Liver (tissue), 9 donors: Measurements from ENCODE around the gene ENTPD8. TPM values are rescaled to one million over a fixed set of nuclear protein-coding genes. Genes with fewer than 3 reads are reported as not detected.

Source experiments
- DNase-seq: peaks from one replicate; pipeline ENCODE4 v3.0.0-alpha.2; 2017; ENCODE audit warnings: low spot score
- H3K27ac ChIP-seq, 2 donors: one replicate each; pipeline ENCODE4 v1.7.0; 2013; ENCODE audit warnings: inconsistent platforms in 2 of 2, low read length in 2 of 2, control low read depth in 1 of 2, low read depth in 1 of 2, mild to moderate bottlenecking in 1 of 2
- H3K27me3 ChIP-seq, 4 donors: one replicate each; pipeline versions ENCODE4 v1.6.1 to v1.7.0; 2013; ENCODE audit warnings: low read length in 3 of 4, inconsistent platforms in 1 of 4, mild to moderate bottlenecking in 1 of 4, moderate library complexity in 1 of 4; ENCODE audit not compliant: control insufficient read depth in 4 of 4, insufficient read depth in 4 of 4
- H3K36me3 ChIP-seq, 4 donors: one replicate each; pipeline versions ENCODE4 v1.6.1 to v1.7.0; 2013; ENCODE audit warnings: low read length in 3 of 4, mild to moderate bottlenecking in 3 of 4, low read depth in 1 of 4, moderate library complexity in 1 of 4; ENCODE audit not compliant: control insufficient read depth in 4 of 4, insufficient read depth in 3 of 4
- H3K4me1 ChIP-seq, 4 donors: one replicate each; pipeline versions ENCODE4 v1.6.1 to v1.7.0; 2013; ENCODE audit warnings: low read length in 3 of 4, mild to moderate bottlenecking in 3 of 4, moderate library complexity in 1 of 4; ENCODE audit not compliant: control insufficient read depth in 4 of 4, insufficient read depth in 4 of 4
- H3K4me3 ChIP-seq, 3 donors: one replicate each; pipeline versions ENCODE4 v1.6.1 to v1.7.0; 2013; ENCODE audit warnings: low read length in 3 of 3, control low read depth in 1 of 3, low read depth in 1 of 3, mild to moderate bottlenecking in 1 of 3
- H3K9ac ChIP-seq, 2 donors: one replicate each; pipeline ENCODE4 v1.7.0; 2013; ENCODE audit warnings: low read length in 2 of 2, mild to moderate bottlenecking in 2 of 2, moderate library complexity in 2 of 2, control low read depth in 1 of 2, low read depth in 1 of 2
- H3K9me3 ChIP-seq, 4 donors: one replicate each; pipeline versions ENCODE4 v1.6.1 to v1.7.0; 2013; ENCODE audit warnings: low read length in 3 of 4; ENCODE audit not compliant: control insufficient read depth in 4 of 4
- EGR1 ChIP-seq, 2 donors: IDR thresholded peaks; 2 replicates each; pipeline ENCODE4 v1.6.1; 2016 to 2018; ENCODE audit warnings: antibody characterized with exemption in 2 of 2, low read depth in 2 of 2
- GABPA ChIP-seq, 2 donors: IDR thresholded peaks in 1 of 2; conservative IDR thresholded peaks in 1 of 2; 2 replicates each; pipeline ENCODE4 v1.6.1; 2016; ENCODE audit warnings: antibody characterized with exemption in 2 of 2, mild to moderate bottlenecking in 1 of 2, moderate library complexity in 1 of 2
- HNF4A ChIP-seq, 2 donors: conservative IDR thresholded peaks; 2 replicates each; pipeline ENCODE4 v1.6.1; 2016; ENCODE audit warnings: antibody characterized with exemption in 2 of 2, mild to moderate bottlenecking in 2 of 2
- HNF4G ChIP-seq: IDR thresholded peaks from 2 replicates; pipeline ENCODE4 v1.6.1; 2016; ENCODE audit warnings: antibody characterized with exemption
- JUND ChIP-seq, 2 donors: IDR thresholded peaks; 2 replicates each; pipeline ENCODE4 v1.6.1; 2016; ENCODE audit warnings: antibody characterized with exemption in 2 of 2
- RXRA ChIP-seq, 2 donors: IDR thresholded peaks; 2 replicates each; pipeline ENCODE4 v1.6.1; 2017 to 2018; ENCODE audit warnings: antibody characterized with exemption in 2 of 2, mild to moderate bottlenecking in 1 of 2
- SP1 ChIP-seq: IDR thresholded peaks from 2 replicates; pipeline ENCODE4 v1.6.1; 2018; ENCODE audit warnings: antibody characterized with exemption, mild to moderate bottlenecking
- TAF1 ChIP-seq: conservative IDR thresholded peaks from 2 replicates; pipeline ENCODE4 v1.6.1; 2016; ENCODE audit warnings: antibody characterized with exemption, mild to moderate bottlenecking
- YY1 ChIP-seq: IDR thresholded peaks from 2 replicates; pipeline ENCODE4 v1.6.1; 2016; ENCODE audit warnings: antibody characterized with exemption, mild to moderate bottlenecking
- WGBS: extraction: QIAGEN DNeasy Blood & Tissue Kit; methylation state at CpG from one replicate; pipeline ENCODE4 v1.1.7; 2013; 5-methylcytosine and 5-hydroxymethylcytosine counted together
- polyA plus RNA-seq, 2 donors: library from polyadenylated mRNA; stranded (reverse) in 1 of 2; unstranded in 1 of 2; fragments of 200-250 nt in 1 of 2; fragments of >200 nt in 1 of 2; fragmentation: Nextera tagmentation in 1 of 2; extraction: Ambion mirVana in 1 of 2; gene quantifications; one replicate each; pipeline versions ENCODE4 v1.2.1 to v1.2.3, GENCODE V29; 2013 to 2015
- total RNA-seq, 2 donors: library from RNA; depleted of rRNA; stranded (reverse); fragments of >200 nt; gene quantifications; one replicate each; pipeline ENCODE4 v1.2.3, GENCODE V29; 2014
- TF ChIP-seq, protein P1 (sequence below): fragments of 150-350 bp; IDR thresholded peaks from 2 replicates; pipeline ENCODE4 v1.5.1; 2017; ENCODE audit warnings: improper control_type of control experiment, low read depth, low read length; ENCODE audit not compliant: missing input control
- TF ChIP-seq, protein P2 (sequence below): IDR thresholded peaks from 2 replicates; pipeline ENCODE4 v1.6.1; 2016; ENCODE audit warnings: antibody characterized with exemption, mild to moderate bottlenecking
- TF ChIP-seq, protein P3 (sequence below): IDR thresholded peaks from 2 replicates; pipeline ENCODE4 v1.6.1; 2016; ENCODE audit warnings: antibody characterized with exemption
- TF ChIP-seq, protein P4 (sequence below): IDR thresholded peaks from 2 replicates; pipeline ENCODE4 v1.6.1; 2016; ENCODE audit warnings: antibody characterized with exemption
- donor health status: healthy.
- donor health status: healthy.
- donor health status: healthy.
- donor health status: healthy.
- donor health status: healthy.

The ENTPD8 gene
- total and polyA plus RNA-seq, 4 donors = 1.6 to 6.2 (median 4.9) TPM

DNA sequence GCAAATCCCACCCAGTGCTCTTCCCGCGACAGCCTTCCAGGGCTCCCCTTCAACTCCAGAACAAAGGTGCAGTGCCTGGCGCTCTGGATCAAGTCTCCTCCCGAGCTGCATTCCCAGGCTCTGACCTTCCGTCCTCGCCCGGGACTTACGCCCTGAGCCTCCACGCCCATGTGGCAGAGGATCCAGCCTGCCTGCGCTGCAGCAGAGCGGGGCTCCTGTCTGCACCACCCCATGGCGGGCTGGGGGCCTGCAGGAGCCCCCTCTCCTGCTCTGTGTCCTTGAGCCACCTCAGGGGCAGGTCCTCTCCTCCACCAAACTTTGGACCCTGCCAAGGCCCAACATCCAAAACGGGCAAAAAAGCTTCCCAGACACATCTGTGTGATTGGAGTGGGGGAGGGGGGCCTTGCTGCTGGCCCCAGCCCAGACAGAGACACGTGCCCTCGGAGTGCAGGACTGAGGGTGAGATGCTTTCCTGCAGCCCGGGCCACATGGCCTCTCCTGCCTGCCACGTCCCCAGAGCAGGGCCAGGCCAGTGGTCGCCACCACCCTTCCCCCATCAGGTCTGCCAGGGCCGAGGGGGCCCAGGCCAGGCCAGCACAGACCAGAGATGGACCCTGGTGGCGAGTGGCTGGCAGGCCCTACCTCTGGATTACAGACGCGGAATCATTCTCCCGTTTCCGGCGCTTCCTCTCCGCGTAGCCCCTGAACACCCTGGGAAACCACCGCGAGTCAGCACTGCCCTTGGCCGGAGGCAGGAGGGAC, 13.6 kb upstream of the ENTPD8 start:
- Histone ChIP-seq H3K36me3 (peaks cover 0 to 4% (median 1%) of the 10 kb centered on the region in 4 donors), H3K27ac (peak overlapping the region; percentile 90 to 92), H3K27me3 (no peaks in the 10 kb centered on the region), H3K9ac (peak overlapping the region; percentile 35 to 74), H3K4me1 (peaks cover 24 to 53% (median 38%) of the 10 kb centered on the region in 4 donors), H3K4me3 (peak overlapping the region; percentile 2 to 58 (median 25)), H3K9me3 (no peaks in the 10 kb centered on the region)
- 43% methylated on average over 30 of the region's 30 CpGs for WGBS
- TF ChIP-seq, protein P1, sequence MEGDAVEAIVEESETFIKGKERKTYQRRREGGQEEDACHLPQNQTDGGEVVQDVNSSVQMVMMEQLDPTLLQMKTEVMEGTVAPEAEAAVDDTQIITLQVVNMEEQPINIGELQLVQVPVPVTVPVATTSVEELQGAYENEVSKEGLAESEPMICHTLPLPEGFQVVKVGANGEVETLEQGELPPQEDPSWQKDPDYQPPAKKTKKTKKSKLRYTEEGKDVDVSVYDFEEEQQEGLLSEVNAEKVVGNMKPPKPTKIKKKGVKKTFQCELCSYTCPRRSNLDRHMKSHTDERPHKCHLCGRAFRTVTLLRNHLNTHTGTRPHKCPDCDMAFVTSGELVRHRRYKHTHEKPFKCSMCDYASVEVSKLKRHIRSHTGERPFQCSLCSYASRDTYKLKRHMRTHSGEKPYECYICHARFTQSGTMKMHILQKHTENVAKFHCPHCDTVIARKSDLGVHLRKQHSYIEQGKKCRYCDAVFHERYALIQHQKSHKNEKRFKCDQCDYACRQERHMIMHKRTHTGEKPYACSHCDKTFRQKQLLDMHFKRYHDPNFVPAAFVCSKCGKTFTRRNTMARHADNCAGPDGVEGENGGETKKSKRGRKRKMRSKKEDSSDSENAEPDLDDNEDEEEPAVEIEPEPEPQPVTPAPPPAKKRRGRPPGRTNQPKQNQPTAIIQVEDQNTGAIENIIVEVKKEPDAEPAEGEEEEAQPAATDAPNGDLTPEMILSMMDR = no peak
- TF ChIP-seq HNF4A (conservative IDR thresholded peaks at IDR 0.05) (peak; percentile 79 to 81), SP1 (peak; percentile 82), RXRA (IDR thresholded peaks at IDR 0.05) (peak; percentile 65 to 67), YY1 (peak; percentile 24), GABPA (IDR thresholded peaks at IDR 0.05 in 1 of 2, conservative IDR thresholded peaks at IDR 0.05 in 1 of 2) (peak in 1 of 2 donors; percentile 6), JUND (IDR thresholded peaks at IDR 0.05) (no peak)
- TF ChIP-seq, protein P2, sequence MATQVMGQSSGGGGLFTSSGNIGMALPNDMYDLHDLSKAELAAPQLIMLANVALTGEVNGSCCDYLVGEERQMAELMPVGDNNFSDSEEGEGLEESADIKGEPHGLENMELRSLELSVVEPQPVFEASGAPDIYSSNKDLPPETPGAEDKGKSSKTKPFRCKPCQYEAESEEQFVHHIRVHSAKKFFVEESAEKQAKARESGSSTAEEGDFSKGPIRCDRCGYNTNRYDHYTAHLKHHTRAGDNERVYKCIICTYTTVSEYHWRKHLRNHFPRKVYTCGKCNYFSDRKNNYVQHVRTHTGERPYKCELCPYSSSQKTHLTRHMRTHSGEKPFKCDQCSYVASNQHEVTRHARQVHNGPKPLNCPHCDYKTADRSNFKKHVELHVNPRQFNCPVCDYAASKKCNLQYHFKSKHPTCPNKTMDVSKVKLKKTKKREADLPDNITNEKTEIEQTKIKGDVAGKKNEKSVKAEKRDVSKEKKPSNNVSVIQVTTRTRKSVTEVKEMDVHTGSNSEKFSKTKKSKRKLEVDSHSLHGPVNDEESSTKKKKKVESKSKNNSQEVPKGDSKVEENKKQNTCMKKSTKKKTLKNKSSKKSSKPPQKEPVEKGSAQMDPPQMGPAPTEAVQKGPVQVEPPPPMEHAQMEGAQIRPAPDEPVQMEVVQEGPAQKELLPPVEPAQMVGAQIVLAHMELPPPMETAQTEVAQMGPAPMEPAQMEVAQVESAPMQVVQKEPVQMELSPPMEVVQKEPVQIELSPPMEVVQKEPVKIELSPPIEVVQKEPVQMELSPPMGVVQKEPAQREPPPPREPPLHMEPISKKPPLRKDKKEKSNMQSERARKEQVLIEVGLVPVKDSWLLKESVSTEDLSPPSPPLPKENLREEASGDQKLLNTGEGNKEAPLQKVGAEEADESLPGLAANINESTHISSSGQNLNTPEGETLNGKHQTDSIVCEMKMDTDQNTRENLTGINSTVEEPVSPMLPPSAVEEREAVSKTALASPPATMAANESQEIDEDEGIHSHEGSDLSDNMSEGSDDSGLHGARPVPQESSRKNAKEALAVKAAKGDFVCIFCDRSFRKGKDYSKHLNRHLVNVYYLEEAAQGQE = peak; percentile 27
- no peak for DNase-seq

DNA sequence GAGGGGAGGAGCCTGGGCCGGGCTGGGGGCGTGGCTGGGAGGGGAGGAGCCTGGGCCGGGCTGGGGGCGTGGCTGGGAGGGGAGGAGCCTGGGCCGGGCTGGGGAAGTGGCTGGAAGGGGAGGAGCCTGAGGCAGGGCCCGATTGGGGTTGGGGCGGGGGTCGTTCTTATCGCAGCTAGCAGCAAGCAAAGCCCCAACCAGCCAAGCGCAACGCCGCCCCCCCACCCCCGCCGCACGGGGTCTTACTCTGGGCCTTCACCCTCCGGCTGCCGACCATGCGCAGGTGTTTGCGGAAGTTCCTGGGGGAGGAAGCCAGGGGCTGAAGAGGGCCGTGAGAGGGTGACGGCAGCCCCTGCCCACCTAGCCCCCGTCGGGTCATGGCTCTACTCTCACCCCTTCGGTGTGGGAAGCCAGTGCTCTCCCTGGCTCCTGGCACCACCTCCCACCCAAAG, 13.0 kb upstream of the ENTPD8 start:
- peak overlapping the region; percentile 2 to 58 (median 25) for H3K4me3 ChIP-seq
- peaks cover 20 to 53% (median 36%) of the 10 kb centered on the region in 4 donors for H3K4me1 ChIP-seq
- peak overlapping the region; percentile 90 to 92 for H3K27ac ChIP-seq
- peak; percentile 59 for DNase-seq
- H3K9ac ChIP-seq = peak overlapping the region; percentile 35 to 74
- WGBS = 10% methylated on average over 22 of the region's 24 CpGs
- H3K36me3 ChIP-seq = peaks cover 0 to 5% (median 2%) of the 10 kb centered on the region in 4 donors
- TF ChIP-seq, protein P3, sequence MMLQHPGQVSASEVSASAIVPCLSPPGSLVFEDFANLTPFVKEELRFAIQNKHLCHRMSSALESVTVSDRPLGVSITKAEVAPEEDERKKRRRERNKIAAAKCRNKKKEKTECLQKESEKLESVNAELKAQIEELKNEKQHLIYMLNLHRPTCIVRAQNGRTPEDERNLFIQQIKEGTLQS = no peak
- TF ChIP-seq TAF1 = no peak
- TF ChIP-seq, protein P1 = no peak
- TF ChIP-seq SP1 = no peak
- no peak for TF ChIP-seq HNF4G
- no peak for TF ChIP-seq EGR1 (IDR thresholded peaks at IDR 0.05; ENCODE audit: low read depth in 2 of 2)
- no peak for TF ChIP-seq RXRA (IDR thresholded peaks at IDR 0.05)
- TF ChIP-seq, protein P4, sequence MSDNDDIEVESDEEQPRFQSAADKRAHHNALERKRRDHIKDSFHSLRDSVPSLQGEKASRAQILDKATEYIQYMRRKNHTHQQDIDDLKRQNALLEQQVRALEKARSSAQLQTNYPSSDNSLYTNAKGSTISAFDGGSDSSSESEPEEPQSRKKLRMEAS = no peak
- no peaks in the 10 kb centered on the region for H3K27me3 ChIP-seq
- no peaks in the 10 kb centered on the region for H3K9me3 ChIP-seq
